ENCODE measurements around the gene ETV6. TPM values are rescaled to one million over a fixed set of nuclear protein-coding genes. Genes with fewer than 3 reads are reported as not detected.

The ETV6 gene
- total RNA-seq, 3 donors from 2014 or later = 17.8 to 58.7 (median 45.2) TPM

DNA sequence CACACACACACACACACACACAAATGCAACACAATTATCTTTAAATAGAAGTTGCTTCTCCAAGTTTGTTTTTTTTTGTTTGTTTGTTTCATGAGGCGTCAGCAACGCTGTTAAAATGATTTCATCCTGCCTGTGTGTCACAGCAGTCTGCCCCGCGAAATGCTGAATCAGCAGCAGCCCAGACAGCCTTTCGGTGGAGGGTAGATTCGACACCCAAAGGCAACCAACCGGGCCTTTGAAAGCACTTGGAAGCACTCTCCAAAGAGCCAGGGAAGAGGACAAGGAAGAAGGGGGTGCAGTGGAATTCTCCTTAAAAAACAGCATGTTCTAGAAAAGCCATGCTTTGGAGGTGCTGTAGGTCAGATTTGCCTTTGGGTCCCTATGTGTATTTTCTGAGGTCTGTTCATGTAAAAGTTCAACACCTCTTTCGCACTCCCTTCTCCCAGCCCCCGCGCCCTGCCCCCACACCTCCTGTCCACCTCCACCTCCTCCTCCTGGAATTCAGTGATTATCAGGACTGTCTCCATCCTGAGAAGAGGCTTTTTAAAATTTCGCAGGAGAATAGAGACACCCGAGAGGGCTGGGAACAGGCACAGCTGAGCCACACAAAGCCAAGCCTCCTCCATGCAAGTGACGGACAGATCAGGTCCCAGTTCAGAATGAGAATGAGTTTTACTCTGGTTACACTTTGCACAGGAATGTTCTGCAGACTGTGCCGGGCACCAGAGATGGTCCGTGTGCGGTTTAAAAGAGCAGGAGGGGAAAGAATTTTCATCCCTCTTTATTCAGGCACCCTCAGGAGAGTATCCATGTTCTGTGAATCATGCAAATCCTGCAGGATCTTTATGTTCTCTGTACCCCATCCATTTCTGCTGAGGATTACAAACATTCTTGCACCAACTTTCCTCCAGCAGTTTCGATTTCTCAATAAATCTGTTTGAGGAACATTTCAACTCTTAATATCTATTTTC lies 177.9 kb downstream of the ETV6 start:
- intact Hi-C loops (cut with DNase I; ENCODE audit: low total_unique reads) = no loop called here
- no peak for TF ChIP-seq POLR2A (IDR thresholded peaks at IDR 0.05)
- TF ChIP-seq, protein P1, sequence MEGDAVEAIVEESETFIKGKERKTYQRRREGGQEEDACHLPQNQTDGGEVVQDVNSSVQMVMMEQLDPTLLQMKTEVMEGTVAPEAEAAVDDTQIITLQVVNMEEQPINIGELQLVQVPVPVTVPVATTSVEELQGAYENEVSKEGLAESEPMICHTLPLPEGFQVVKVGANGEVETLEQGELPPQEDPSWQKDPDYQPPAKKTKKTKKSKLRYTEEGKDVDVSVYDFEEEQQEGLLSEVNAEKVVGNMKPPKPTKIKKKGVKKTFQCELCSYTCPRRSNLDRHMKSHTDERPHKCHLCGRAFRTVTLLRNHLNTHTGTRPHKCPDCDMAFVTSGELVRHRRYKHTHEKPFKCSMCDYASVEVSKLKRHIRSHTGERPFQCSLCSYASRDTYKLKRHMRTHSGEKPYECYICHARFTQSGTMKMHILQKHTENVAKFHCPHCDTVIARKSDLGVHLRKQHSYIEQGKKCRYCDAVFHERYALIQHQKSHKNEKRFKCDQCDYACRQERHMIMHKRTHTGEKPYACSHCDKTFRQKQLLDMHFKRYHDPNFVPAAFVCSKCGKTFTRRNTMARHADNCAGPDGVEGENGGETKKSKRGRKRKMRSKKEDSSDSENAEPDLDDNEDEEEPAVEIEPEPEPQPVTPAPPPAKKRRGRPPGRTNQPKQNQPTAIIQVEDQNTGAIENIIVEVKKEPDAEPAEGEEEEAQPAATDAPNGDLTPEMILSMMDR (IDR thresholded peaks at IDR 0.05) = no peak
- TF ChIP-seq POLR2AphosphoS5 (IDR thresholded peaks at IDR 0.05) = no peak
- Histone ChIP-seq H3K4me1 (peaks cover 0 to 17% of the 10 kb centered on the region in 2 donors), H3K4me3 (no peak overlapping the region), H3K27ac (peak overlapping the region in 1 of 2 donors; percentile 23), H3K36me3 (no peaks in the 10 kb centered on the region), H3K27me3 (no peaks in the 10 kb centered on the region), H3K9me3 (no peaks in the 10 kb centered on the region)
- DNase-seq (ENCODE audit: low spot score in 2 of 2) = no peak

DNA sequence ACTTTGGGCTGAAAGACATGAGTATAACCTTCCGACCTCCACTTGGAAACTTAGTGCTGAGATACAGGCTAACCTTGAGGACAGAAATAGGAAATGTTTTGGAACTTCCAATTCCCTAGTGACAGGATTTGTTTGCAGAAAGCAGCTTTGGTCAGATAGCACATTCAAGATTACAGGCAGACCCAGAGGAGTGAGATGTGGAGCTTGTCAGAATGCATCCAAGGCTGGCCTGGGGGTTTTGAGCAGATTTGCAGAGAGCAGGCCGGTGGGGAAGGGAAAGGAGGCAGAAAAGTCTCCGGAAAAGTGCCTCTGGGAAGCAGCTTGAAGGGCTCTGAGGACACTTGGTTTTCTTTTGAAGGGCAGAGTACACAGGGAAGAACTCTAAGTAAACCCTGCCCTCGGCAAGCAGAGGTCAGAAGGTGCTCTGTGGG lies 180.3 kb downstream of the ETV6 start:
- peak overlapping the region; percentile 36 to 65 for H3K27ac ChIP-seq

DNA sequence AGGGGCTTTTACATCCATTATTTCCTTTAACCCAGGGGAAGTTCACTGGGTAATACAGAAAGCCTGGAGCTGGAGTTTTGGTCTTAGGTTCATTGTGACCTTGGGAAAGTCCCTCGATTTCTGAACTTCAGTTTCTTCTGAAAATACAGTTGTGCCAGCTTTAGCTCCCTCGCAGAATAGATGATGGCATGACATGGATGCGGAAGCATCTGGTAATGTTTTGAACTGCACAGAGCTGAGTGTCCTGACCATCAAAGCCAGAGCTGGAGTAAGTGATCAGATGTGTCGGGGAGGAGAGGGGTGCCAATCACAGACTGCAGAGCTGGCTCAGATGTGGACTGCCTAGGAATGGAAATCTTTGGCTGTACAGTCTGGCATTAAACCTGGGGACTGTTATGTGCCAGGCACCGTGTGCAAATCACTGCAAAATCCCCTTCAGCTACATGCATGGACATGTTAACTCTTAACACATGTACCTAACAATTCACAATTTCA lies 180.9 kb downstream of the ETV6 start:
- Histone ChIP-seq H3K36me3 (no peaks in the 10 kb centered on the region), H3K27ac (peak overlapping the region; percentile 36 to 65), H3K9me3 (no peaks in the 10 kb centered on the region), H3K4me1 (peaks cover 0 to 13% of the 10 kb centered on the region in 2 donors), H3K27me3 (no peaks in the 10 kb centered on the region), H3K4me3 (no peak overlapping the region)
- no peak for DNase-seq (ENCODE audit: low spot score in 2 of 2)
- intact Hi-C loops (cut with DNase I; ENCODE audit: low total_unique reads) = no loop called here
- TF ChIP-seq POLR2A (IDR thresholded peaks at IDR 0.05) (no peak), POLR2AphosphoS5 (IDR thresholded peaks at IDR 0.05) (no peak)
- TF ChIP-seq, protein P1 (IDR thresholded peaks at IDR 0.05) = no peak

More for the DNA sequence above, 180.3 kb downstream of the ETV6 start:
- H3K9me3 ChIP-seq = no peaks in the 10 kb centered on the region
- H3K27me3 ChIP-seq = no peaks in the 10 kb centered on the region
- no peak for DNase-seq (ENCODE audit: low spot score in 2 of 2)
- no peaks in the 10 kb centered on the region for H3K36me3 ChIP-seq
- H3K4me1 ChIP-seq = peaks cover 0 to 10% of the 10 kb centered on the region in 2 donors
- TF ChIP-seq POLR2A (IDR thresholded peaks at IDR 0.05) = no peak
- TF ChIP-seq POLR2AphosphoS5 (IDR thresholded peaks at IDR 0.05) = no peak
- TF ChIP-seq, protein P1 (IDR thresholded peaks at IDR 0.05) = no peak
- intact Hi-C loops (cut with DNase I; ENCODE audit: low total_unique reads) = no loop called here
- H3K4me3 ChIP-seq = no peak overlapping the region

DNA sequence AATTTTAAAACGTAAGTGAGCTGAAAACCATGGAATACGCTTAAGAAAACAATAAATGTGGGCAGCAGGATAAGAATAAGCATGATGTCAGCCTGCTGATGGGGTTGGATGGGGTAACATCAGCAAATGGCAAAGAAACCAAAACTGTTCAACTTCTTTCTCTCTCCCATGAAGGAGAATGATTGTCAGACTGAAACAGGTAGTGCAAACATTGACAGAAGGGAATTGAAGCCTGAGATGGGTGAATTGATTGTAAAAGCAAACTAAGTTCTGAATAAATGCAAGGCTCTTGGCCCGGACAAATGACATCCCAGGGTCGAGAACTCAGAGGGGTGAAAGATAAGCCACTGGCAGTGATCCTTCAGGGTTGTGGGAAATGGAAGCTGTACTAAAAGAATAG lies 182.6 kb downstream of the ETV6 start:
- Histone ChIP-seq H3K4me1 (peaks cover 0 to 24% of the 10 kb centered on the region in 2 donors), H3K27ac (no peak overlapping the region), H3K4me3 (no peak overlapping the region), H3K9me3 (no peaks in the 10 kb centered on the region), H3K27me3 (no peaks in the 10 kb centered on the region), H3K36me3 (no peaks in the 10 kb centered on the region)
- intact Hi-C loops (cut with DNase I; ENCODE audit: low total_unique reads) = no loop called here
- no peak for TF ChIP-seq POLR2AphosphoS5 (IDR thresholded peaks at IDR 0.05)
- TF ChIP-seq POLR2A (IDR thresholded peaks at IDR 0.05) = no peak
- TF ChIP-seq, protein P1 (IDR thresholded peaks at IDR 0.05) = no peak
- DNase-seq (ENCODE audit: low spot score in 2 of 2) = no peak
